Lower lobe of right lung (tissue), 2 donors: ENCODE data around the gene PHF12. TPM values are rescaled to one million over a fixed set of nuclear protein-coding genes. Genes with fewer than 3 reads are reported as not detected.

ENCODE experiments used
- ATAC-seq, 2 donors: fragments of 200-7000 bp; cut with Tn5 transposase; one replicate each; pipeline ENCODE4 v1.9.1; 2020 to 2022; ENCODE audit warnings: mild to moderate bottlenecking in 2 of 2, moderate library complexity in 2 of 2
- DNase-seq: peaks from one replicate; pipeline ENCODE4 v3.0.0-alpha.2; 2020
- H3K27ac ChIP-seq: fragments of 200-600 bp; one replicate; pipeline ENCODE4 v1.8.0; 2022
- H3K27me3 ChIP-seq: fragments of 200-600 bp; one replicate; pipeline ENCODE4 v1.8.0; 2022; ENCODE audit warnings: low read depth
- H3K36me3 ChIP-seq: fragments of 200-600 bp; one replicate; pipeline ENCODE4 v1.8.0; 2022; ENCODE audit warnings: mild to moderate bottlenecking
- H3K4me1 ChIP-seq: fragments of 200-600 bp; one replicate; pipeline ENCODE4 v1.8.0; 2022
- H3K4me3 ChIP-seq: fragments of 200-600 bp; one replicate; pipeline ENCODE4 v1.8.0; 2022; ENCODE audit warnings: mild to moderate bottlenecking
- H3K9me3 ChIP-seq: fragments of 200-600 bp; one replicate; pipeline ENCODE4 v1.8.0; 2022
- intact Hi-C: fragments of 100-400 bp; cut with DNase I; formaldehyde crosslinking; loops from one replicate; pipeline ENCODE4 v1.11.0; 2022
- total RNA-seq: library from RNA; stranded (reverse); fragmentation: NEBNext Ultra II Directional; extraction: Animal tissue kit (Norgen Biotek cat#: 25700); gene quantifications from one replicate; pipeline ENCODE4 v1.2.1, GENCODE V29; 2021
- TF ChIP-seq, protein P1 (sequence below): fragments of 200-600 bp; IDR thresholded peaks from one replicate; pipeline ENCODE4 v1.8.0; 2022; ENCODE audit warnings: antibody characterized with exemption, mild to moderate bottlenecking
- donor health status: DM: no; HTN: yes; CAD: no; lungs with severe emphysema.

The PHF12 gene
- total RNA-seq, 1 donor from 2014 or later: 36.2 TPM

DNA sequence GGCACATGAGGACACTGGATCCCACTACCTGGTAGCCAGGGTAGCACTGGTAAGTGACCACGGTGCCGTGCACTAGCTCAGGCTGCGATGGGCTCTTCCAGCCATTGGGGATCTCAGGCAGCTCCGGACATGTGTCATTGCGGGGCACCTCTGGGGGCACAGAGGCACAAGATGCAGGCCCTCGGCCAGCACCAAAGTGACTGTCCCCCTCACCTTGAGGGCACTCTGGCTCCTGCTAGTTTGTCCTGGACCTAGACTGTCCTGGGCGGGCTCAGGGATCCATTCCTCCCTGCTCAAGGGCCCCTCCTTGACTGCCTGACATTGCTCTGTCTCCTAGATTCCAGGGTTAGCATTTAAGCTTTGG, 6.7 kb upstream of the PHF12 start:
- Histone ChIP-seq H3K36me3 (no peaks in the 10 kb centered on the region), H3K27me3 (no peaks in the 10 kb centered on the region), H3K4me3 (no peak overlapping the region), H3K27ac (no peak overlapping the region), H3K4me1 (peaks cover 5% of the 10 kb centered on the region), H3K9me3 (no peaks in the 10 kb centered on the region)
- TF ChIP-seq, protein P1, sequence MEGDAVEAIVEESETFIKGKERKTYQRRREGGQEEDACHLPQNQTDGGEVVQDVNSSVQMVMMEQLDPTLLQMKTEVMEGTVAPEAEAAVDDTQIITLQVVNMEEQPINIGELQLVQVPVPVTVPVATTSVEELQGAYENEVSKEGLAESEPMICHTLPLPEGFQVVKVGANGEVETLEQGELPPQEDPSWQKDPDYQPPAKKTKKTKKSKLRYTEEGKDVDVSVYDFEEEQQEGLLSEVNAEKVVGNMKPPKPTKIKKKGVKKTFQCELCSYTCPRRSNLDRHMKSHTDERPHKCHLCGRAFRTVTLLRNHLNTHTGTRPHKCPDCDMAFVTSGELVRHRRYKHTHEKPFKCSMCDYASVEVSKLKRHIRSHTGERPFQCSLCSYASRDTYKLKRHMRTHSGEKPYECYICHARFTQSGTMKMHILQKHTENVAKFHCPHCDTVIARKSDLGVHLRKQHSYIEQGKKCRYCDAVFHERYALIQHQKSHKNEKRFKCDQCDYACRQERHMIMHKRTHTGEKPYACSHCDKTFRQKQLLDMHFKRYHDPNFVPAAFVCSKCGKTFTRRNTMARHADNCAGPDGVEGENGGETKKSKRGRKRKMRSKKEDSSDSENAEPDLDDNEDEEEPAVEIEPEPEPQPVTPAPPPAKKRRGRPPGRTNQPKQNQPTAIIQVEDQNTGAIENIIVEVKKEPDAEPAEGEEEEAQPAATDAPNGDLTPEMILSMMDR: no peak
- intact Hi-C loops: no loop called here
- ATAC-seq: no peak
- DNase-seq: no peak

DNA sequence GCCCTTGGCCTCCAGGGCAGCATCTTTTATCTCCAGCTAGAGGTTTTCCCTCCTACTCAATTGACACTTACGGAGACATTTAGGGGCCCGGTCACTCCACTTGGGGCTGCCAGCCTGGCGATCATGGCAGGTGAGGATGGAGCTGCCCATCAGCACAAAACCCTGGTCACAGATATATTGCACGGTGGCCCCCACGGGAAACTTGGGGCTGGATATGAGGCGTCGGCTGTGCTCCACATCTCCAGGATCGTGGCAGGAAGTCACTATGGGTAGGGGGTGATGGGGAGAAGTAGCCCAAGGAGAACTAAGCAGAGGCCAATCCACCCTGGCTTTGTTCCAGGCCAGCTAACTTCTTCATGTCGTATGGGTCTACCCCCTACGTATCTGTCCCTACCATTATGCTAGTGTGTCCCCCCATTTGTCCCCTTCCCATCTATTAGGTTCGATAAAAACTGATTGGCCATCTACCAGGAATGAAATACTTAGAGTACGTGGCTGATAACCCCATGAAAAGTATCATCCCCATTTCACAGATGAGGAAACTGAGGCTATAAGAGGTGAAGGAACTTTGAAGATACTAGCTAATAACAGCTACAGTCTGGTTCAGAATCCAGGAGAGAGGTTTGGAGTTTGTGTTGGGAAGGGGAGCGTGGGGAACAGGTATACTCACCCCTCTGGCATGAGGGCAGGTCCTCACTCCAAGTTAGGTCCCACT, 6.1 kb upstream of the PHF12 start:
- DNase-seq (no peak), ATAC-seq (no peak)
- peaks cover 8% of the 10 kb centered on the region for H3K4me1 ChIP-seq
- intact Hi-C loops: no loop called here
- H3K4me3 ChIP-seq: no peak overlapping the region
- no peaks in the 10 kb centered on the region for H3K27me3 ChIP-seq
- no peaks in the 10 kb centered on the region for H3K36me3 ChIP-seq
- TF ChIP-seq, protein P1: no peak
- H3K9me3 ChIP-seq: no peaks in the 10 kb centered on the region
- H3K27ac ChIP-seq: no peak overlapping the region

DNA sequence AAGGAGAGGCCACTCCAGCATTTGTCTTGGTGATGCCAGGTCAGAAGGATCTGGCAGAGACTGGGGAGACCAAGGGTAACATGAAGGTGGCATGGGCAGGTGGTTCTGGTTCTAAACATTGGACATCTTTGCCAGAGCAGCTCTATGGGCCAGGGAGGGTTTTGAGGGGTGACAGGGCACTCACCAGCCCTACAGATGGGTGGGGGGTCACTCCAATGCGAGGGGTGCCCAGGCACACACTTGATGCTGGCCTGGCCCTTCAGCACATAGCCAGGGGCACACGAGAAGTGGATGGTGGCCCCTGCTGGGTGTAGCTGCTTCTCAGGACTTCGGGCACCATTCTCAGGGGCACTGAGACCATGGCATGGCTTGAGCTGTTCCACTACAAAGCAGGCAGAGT, 5.5 kb upstream of the PHF12 start:
- intact Hi-C loops: no loop called here
- TF ChIP-seq, protein P1: no peak
- H3K4me1 ChIP-seq: peaks cover 8% of the 10 kb centered on the region
- DNase-seq (no peak), ATAC-seq (no peak)
- no peaks in the 10 kb centered on the region for H3K27me3 ChIP-seq
- H3K36me3 ChIP-seq: no peaks in the 10 kb centered on the region
- H3K9me3 ChIP-seq: no peaks in the 10 kb centered on the region
- H3K4me3 ChIP-seq: no peak overlapping the region
- no peak overlapping the region for H3K27ac ChIP-seq

DNA sequence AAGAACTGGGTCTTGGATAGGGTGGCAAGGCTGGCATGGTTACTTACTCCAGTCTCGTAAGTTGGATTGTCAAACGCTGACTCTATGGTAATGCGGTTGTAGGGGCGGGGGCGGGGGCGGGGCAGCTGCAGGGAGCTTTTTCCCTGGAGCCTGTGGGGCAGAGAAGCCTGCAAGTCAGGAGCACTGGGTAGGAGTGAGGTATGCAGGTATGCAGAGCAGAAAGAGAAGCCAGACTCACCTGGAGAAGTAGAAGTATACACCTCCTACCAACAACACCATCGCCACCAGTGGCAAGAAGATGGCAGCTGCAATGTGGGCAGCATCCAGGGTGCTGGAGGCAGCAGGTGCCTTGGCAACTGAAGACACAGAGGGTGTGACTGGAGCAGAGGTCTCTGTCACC, 4.8 kb upstream of the PHF12 start:
- intact Hi-C loops: no loop called here
- Histone ChIP-seq H3K4me3 (no peak overlapping the region), H3K27ac (no peak overlapping the region), H3K4me1 (peaks cover 8% of the 10 kb centered on the region), H3K27me3 (no peaks in the 10 kb centered on the region), H3K36me3 (no peaks in the 10 kb centered on the region), H3K9me3 (no peaks in the 10 kb centered on the region)
- no peak for ATAC-seq
- TF ChIP-seq, protein P1: no peak
- no peak for DNase-seq

DNA sequence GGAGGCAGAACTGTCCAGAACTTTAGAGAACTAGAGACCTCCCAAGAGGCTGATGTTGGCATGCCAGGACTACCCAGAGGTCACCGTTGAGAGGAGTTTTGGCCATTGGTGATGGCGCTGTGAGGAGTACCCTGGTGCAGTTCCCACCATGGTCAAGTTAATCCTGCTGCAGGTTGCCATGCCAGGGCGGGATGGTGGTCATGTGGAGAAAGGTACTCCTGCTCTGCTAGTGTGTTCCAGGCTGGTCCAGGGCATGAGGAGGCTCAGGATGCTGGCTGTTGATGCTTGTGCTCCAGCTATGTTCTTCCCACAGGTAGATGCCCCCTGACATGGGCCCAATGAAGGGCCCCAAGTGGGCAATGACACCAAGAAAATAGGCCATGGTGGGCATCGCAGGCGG, 4.1 kb upstream of the PHF12 start:
- no peaks in the 10 kb centered on the region for H3K9me3 ChIP-seq
- no peak overlapping the region for H3K4me3 ChIP-seq
- intact Hi-C loops: no loop called here
- no peak for DNase-seq
- no peak for ATAC-seq
- no peaks in the 10 kb centered on the region for H3K27me3 ChIP-seq
- no peak overlapping the region for H3K27ac ChIP-seq
- TF ChIP-seq, protein P1: no peak
- peaks cover 8% of the 10 kb centered on the region for H3K4me1 ChIP-seq
- no peaks in the 10 kb centered on the region for H3K36me3 ChIP-seq
